Liver (tissue), 3 donors: ENCODE data around the gene AKR1D1.
"Not testable (repeated sequence)": the region's sequence is repeated elsewhere in the genome, so short reads cannot be mapped to it uniquely, and the experiment has no call there.

Experiments
- CTCF ChIP-seq: fragments of 150-350 bp; IDR thresholded peaks from 2 replicates; pipeline ENCODE4 v1.5.1; 2017; ENCODE audit warnings: improper control_type of control experiment, low read depth, low read length; ENCODE audit not compliant: missing input control
- HNF4G ChIP-seq: IDR thresholded peaks from 2 replicates; pipeline ENCODE4 v1.6.1; 2016; ENCODE audit warnings: antibody characterized with exemption
- SP1 ChIP-seq: IDR thresholded peaks from 2 replicates; pipeline ENCODE4 v1.6.1; 2018; ENCODE audit warnings: antibody characterized with exemption, mild to moderate bottlenecking
- TF ChIP-seq, protein P1 (sequence below): IDR thresholded peaks from 2 replicates; pipeline ENCODE4 v1.6.1; 2016; ENCODE audit warnings: antibody characterized with exemption
- donor health status: healthy.
- donor health status: healthy.

GRCh38 chr7:138146757-138147734 lies 70.8 kb downstream of the AKR1D1 start:
- not testable (repeated sequence) for TF ChIP-seq CTCF, HNF4G, SP1
- TF ChIP-seq, protein P1, sequence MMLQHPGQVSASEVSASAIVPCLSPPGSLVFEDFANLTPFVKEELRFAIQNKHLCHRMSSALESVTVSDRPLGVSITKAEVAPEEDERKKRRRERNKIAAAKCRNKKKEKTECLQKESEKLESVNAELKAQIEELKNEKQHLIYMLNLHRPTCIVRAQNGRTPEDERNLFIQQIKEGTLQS: not testable (repeated sequence)
